ENCODE results near the gene HOXA3.

HOXA3 gene

GRCh38 chr7:27141923-27142579, 10.3 kb downstream of the HOXA3 start:
- DNase-seq, result no peak

DNA sequence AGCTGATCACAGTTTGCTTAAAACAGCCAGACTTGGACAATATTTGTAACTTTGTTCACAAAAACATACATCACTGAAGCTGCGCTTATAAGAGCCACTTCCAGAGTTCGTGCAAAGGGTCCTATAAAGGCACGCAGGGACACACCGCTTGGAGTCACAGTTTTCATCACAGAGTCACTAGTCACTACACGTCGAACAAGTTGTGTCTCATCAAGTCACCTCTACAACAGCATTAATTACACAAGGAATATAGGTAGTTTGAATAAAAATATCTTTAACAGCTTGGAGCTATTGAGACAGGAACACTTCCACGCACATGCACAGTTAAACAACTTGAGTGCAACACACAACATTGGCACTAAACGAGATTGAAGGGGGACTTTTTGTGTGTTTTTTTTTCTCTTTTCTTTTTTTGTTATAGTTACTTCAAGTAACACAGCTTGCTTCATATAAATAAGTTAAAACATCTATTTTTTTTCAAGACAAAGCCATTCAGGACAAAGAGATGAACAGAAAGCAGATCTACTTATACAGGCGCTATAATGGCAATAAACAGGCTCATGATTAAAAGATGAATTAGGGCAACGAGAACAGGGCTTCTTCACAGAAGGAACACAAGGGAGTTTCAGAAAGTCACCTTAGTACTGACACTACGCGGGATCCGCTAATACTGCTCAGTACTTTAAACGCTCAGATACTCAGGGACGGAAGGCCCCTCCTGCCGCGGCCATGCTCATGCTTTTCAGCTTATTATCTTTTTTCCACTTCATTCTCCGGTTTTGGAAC, 11.1 kb downstream of the HOXA3 start:
- no peak for DNase-seq

DNA sequence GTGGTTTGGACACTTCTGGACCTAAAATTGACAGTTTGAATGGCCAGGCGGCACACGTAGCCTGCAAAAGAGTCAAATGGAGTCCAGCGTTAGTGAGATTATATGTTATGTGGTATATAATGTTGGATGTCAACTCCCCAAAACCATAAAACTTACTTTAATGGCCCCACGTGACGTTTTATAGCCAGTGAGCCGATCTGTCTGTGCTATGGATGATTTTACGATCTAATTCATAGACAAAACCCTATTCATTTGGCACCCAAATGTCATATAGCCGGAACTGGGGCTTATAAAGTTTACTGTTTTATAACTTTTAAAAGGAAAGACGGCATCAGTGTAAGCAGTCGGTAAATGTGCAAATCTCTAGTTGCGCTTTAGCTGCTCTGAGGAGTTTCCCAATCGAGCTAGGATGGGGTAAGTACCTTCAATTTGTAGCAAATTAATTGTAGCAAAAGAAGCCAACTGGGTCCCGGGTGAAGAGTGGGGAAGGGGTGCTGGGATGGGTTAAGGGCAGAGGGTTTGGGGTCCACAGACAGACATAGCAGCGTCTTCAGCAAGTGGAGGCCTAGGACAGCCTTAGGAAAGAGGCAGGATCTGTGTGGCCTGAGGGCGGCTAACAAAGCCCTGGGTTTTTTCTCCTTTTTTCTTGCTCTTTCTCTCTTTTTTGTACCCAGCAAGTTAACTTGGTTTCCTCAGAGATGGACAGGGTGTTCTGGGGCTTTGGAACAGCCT, 12.1 kb downstream of the HOXA3 start:
- DNase-seq, result no peak

GRCh38 chr7:27139334-27140125, 12.9 kb downstream of the HOXA3 start:
- DNase-seq, result no peak

DNA sequence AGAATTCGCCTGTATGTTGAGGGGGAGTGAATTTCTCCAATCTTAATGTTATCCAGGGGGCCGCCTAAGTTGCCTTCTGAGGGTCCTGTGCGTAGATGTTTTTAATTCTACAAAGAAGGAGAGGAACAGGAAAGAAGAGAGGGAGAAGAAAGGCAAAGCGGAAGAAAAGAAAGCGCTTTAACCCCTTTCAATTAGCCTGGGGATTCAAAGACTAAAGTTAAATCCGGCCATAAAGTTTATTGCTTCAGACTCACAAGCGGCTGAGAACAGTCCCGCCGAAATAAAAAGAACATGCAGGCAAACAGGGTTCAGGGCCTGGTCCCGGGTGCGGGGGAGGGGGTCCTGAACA, 13.4 kb downstream of the HOXA3 start:
- no peak for DNase-seq

DNA sequence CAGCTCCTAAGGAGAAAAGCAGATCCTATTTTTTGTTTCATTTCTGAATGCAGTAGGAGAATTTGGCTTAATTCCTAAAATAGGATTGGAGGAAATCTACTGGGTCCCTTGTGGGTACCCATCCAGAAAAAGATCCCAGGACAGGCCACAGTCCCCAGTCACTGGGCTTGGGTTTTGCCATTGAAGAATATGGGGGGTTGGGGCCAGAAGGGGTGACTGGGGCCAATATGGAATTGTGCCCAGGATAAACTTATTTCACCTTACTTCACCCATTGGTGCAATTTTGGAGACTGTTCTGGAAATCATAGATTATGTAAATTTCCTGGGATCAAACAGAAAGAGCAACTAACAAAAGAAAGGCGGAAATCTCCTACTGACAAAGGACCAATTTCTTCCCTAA, 13.9 kb downstream of the HOXA3 start:
- DNase-seq, result no peak

DNA sequence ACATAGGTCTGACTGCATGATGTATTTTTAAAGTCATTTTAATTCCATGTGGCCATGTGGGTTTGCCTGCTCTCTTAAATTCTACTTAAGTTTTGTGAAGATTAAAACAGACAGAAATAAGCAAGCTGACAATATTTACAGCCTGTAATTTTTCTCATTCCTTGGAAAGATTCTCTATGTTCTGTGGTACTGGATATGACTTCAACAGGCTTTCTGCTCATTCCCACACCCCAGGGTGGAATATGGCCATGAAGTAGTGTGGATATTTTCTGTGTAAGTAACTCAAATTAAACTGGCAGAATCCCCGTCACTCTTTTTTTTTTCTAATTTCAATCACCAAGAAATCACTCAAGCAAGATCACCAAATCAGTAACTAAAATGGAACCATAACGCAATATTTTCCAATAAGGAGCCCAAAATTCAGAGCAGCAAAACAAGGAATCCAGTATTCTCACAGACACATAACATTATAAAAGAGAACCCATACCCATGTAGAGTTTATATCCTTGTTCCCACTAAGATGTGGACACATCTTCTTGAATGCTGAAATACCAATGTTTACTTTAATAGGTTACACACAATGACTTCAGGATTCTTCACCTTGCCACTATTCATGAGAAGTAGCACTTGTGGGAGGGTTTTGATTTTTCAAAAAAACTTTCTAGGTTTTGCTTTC, 14.6 kb downstream of the HOXA3 start:
- DNase-seq, result no peak

DNA sequence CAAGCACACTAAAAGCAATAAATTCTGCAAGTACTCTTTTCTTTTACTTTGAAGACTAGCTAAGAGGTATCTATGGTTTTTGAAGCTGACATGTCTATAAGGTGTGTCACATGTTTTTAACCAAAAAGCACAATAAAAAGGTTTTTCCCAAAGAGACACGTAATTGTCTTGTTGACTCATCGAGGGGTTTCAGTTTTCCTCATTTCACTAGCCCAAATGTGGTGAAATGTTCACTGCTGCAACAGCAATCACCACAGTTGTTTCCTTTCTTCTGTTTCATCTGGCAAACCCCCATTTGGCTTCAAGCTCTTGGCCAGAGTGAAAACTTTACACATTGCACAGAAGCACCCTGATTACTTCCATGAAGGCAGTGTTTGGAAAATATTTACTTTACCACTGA, 18.0 kb downstream of the HOXA3 start:
- no peak for DNase-seq

- DNase-seq, result peak; percentile 98
These were observed 18.8 kb downstream of the HOXA3 start for GRCh38 chr7:27133409-27134231.

- no peak for DNase-seq
These were observed 19.4 kb downstream of the HOXA3 start for GRCh38 chr7:27132978-27133377.

DNA sequence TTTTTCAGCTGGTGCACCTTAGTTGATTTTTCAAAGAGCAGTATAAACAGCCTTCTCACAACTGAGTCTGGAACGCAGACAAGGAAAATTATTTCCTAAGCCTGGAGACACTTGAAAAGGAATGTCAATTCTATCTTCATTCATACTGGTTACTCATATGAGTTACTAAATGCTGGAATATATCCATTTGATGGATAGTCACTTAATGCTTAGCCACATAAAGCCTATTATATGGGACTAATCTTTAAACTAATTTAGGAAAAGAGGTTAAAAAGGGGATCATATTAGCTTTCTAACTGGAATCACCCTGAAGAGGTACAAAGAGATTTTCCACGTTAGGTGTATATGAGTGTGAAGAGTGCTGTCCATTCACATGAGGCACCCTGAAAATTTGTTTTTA, 20.2 kb downstream of the HOXA3 start:
- no peak for DNase-seq

DNA sequence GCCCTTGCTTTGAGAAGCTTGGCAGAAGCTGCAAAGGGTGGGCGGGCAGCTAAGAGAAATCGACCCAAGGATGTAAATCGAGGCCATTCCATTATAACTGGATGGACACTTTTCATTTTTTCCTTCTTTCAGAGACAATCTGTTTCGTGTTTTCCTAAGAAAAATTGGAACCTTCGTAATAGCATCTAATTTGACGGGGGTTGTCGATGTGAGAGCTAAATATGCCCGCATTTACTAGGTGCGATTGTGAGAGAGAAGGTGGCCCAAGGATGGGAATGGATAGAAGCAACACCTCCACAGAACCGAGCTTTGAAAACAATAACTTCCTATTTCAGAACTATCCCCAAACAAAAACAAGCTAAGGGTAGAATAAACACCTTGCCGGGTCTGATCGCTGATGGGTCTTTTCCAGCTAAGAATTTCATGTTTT, 21.0 kb downstream of the HOXA3 start:
- DNase-seq, result no peak

- no peak for DNase-seq
These were observed 21.6 kb downstream of the HOXA3 start, which contains the start of gene HOXA4 for GRCh38 chr7:27130540-27131389. Gene HOXA4, minus strand, starts transcription at chr7:27130757. Its CDS starts 24 bp downstream, at chr7:27130733.

DNA sequence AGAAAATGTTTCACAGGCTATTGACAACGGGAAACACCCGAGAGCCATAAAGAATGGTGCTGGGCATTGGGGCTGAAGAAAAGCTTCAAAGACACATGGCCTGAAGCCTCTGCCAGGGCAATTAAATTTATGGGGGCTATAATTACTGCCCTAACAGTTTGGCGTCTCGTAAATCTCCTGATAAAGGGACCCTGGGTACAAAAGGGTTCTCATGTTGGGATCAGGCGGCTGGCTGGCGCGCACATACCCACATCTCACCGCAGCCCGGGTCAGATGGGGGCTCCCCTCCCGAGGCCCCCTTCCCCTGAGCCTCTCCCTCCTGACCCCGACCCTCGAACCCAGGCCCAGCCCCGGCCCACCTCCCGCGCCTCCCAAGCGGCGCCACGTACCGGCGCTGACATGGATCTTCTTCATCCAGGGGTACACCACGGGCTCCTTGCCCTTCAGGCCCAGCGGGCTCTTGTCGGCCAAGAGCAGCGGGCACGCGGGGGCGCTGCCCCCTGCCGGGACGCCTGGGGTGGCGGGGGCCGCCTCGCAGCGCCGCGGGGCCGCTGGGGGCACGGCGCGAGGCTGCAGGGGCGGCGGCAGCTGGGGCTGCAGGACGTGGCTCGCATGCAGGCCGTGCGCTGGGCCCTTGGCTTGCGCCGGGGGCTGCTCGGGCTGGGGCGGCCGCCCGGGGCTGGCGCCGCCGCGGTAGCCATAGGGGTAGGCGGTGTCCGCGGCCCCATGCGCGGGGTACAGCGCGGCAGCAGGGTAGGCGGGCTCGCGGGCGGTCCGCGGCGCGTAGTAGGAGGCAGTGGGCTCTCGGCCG, 22.4 kb downstream of the HOXA3 start:
- DNase-seq, result no peak

- DNase-seq, result no peak
These were observed 23.3 kb downstream of the HOXA3 start for GRCh38 chr7:27128776-27129728.

DNA sequence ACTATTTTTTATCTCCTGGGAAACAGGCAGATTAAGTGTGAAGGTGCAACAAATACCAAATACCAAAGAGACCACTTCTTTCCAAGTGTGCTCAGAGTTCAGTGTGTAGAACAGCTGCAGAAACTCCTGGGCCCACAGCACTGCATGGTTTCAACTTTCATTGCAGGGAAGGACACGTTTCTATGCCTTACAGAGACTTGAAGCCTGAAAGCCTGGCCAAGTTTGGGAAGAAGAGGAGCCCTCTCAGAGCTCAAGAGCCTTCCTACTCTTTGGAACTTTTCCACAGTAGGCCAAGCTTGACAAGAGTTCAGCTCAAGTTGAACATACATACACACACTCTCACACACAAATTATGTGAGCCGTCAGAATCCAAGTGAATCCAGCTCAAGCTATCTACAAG, 24.3 kb downstream of the HOXA3 start:
- no peak for DNase-seq

DNA sequence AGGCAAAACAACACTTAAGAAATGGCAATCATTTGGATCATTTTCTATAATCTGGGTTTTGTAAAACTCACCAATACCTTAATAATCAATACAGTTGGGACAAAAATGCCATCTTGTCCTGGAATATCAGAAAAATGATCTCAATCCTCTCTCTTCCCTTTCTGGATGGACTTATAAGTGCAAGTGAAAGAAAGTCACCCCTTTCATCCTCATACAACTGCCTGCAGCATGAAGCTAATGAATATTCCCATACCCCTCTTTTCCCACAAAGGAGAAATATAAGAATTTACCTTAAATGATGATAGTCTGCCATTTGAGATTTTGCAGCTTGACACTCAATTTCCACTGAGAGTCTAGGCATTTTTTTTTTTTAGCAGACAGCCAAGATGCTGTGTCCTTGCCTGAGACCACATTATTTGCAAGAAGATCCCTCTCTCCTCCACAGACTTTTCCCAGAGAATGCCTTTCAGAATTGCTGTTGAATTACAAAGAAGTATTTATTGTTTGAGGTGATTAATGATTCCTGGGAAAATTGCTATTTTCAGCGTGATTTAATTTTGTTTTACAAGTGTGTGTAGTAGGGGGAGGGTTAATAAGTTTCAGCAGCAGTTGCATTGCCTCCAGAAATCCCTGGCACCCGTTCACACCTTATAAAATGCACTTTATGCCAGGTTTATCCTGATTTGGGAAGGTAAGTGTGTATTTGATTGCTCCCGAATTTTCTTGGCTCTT, 25.6 kb downstream of the HOXA3 start:
- DNase-seq, result no peak

GRCh38 chr7:27125986-27126394, 26.4 kb downstream of the HOXA3 start:
- no peak for DNase-seq
